Stomach smooth muscle (tissue), 2 donors: ENCODE measurements around the gene EIF3F.

ENCODE experiments used
- H3K27ac ChIP-seq: one replicate; pipeline ENCODE4 v1.7.0; 2013; ENCODE audit warnings: mild to moderate bottlenecking, low read length, inconsistent platforms
- H3K27me3 ChIP-seq, 2 donors: one replicate each; pipeline ENCODE4 v1.7.0; 2013; ENCODE audit warnings: low read length in 2 of 2; ENCODE audit not compliant: insufficient read depth in 2 of 2, control insufficient read depth in 1 of 2
- H3K36me3 ChIP-seq, 2 donors: one replicate each; pipeline ENCODE4 v1.7.0; 2013; ENCODE audit warnings: low read length in 2 of 2; ENCODE audit not compliant: control insufficient read depth in 2 of 2, insufficient read depth in 2 of 2
- H3K4me1 ChIP-seq: one replicate; pipeline ENCODE4 v1.7.0; 2013; ENCODE audit warnings: low read length; ENCODE audit not compliant: control insufficient read depth, insufficient read depth
- H3K4me3 ChIP-seq, 2 donors: one replicate each; pipeline ENCODE4 v1.7.0; 2013; ENCODE audit warnings: low read length in 2 of 2
- H3K9ac ChIP-seq, 2 donors: one replicate each; pipeline ENCODE4 v1.7.0; 2013; ENCODE audit warnings: low read length in 2 of 2, mild to moderate bottlenecking in 1 of 2
- H3K9me3 ChIP-seq, 2 donors: one replicate each; pipeline ENCODE4 v1.7.0; 2013; ENCODE audit warnings: low read length in 2 of 2; ENCODE audit not compliant: control insufficient read depth in 2 of 2
- donor health status: healthy.
- donor health status: Pancreatic carcinoma.

EIF3F gene

GRCh38 chr11:8022876-8023275 lies 35.7 kb downstream of the EIF3F start:
- H3K9me3 ChIP-seq = no peaks in the 10 kb centered on the region

GRCh38 chr11:8023831-8024555 lies 36.9 kb downstream of the EIF3F start:
- Histone ChIP-seq H3K4me1 (peaks cover 5% of the 10 kb centered on the region), H3K4me3 (no peak overlapping the region), H3K9me3 (no peaks in the 10 kb centered on the region), H3K9ac (no peak overlapping the region), H3K36me3 (no peaks in the 10 kb centered on the region), H3K27ac (no peak overlapping the region), H3K27me3 (no peaks in the 10 kb centered on the region)

More at GRCh38 chr11:8022876-8023275, 35.7 kb downstream of the EIF3F start:
- Histone ChIP-seq H3K36me3 (no peaks in the 10 kb centered on the region), H3K27me3 (no peaks in the 10 kb centered on the region), H3K27ac (no peak overlapping the region), H3K4me3 (no peak overlapping the region), H3K4me1 (peaks cover 11% of the 10 kb centered on the region), H3K9ac (no peak overlapping the region)

DNA sequence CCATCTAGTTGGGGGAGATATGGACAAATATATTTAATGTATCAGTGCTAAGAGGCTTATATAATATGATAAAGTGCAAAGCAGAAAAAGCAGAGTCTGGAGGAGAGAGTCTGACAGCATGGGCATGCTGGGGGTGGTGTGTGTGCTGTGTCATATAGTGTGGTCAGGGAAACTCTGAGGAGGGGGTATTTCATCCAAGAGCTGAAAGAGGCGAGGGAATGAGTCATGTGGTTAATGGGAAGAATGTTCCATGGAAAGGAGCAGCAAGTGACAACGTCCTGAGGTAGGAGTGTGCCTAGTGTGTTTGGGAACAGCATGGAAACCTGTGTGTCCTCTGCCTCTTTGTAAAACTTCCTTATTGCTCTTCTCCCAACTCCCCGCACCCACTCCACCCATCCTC lies 38.0 kb downstream of the EIF3F start:
- Histone ChIP-seq H3K4me3 (no peak overlapping the region), H3K4me1 (peaks cover 9% of the 10 kb centered on the region), H3K27ac (no peak overlapping the region), H3K9ac (no peak overlapping the region), H3K9me3 (no peaks in the 10 kb centered on the region), H3K36me3 (no peaks in the 10 kb centered on the region), H3K27me3 (no peaks in the 10 kb centered on the region)

DNA sequence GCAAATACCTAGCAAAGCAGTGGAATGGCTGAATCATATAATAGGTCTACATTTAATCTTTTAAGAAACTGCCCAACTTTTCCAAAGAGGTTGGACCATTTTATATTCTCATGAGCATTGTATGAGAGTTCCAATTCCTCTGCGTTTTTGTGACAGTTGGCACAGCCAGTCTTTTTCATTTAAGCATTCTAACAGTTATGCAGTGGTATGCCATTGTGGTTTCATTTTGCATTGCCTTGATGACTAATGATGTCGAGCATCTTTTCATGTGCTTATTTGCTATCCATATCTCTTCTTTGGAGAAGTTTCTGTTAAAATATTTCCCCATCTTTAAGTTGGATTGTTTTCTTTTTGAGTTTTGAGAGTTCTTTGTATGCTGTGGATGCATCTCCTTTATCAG lies 38.7 kb downstream of the EIF3F start:
- Histone ChIP-seq H3K9ac (no peak overlapping the region), H3K36me3 (no peaks in the 10 kb centered on the region), H3K4me1 (peaks cover 5% of the 10 kb centered on the region), H3K27ac (no peak overlapping the region), H3K9me3 (no peaks in the 10 kb centered on the region), H3K4me3 (no peak overlapping the region), H3K27me3 (no peaks in the 10 kb centered on the region)

- no peak overlapping the region for H3K9ac ChIP-seq
- peaks cover 5% of the 10 kb centered on the region for H3K4me1 ChIP-seq
- no peaks in the 10 kb centered on the region for H3K27me3 ChIP-seq
- H3K4me3 ChIP-seq = no peak overlapping the region
- no peaks in the 10 kb centered on the region for H3K9me3 ChIP-seq
- H3K27ac ChIP-seq = no peak overlapping the region
- no peaks in the 10 kb centered on the region for H3K36me3 ChIP-seq
Measured at GRCh38 chr11:8026982-8027381, 39.8 kb downstream of the EIF3F start.

- Histone ChIP-seq H3K27ac (no peak overlapping the region), H3K27me3 (no peaks in the 10 kb centered on the region), H3K4me1 (peaks cover 12% of the 10 kb centered on the region), H3K9me3 (no peaks in the 10 kb centered on the region), H3K4me3 (no peak overlapping the region), H3K36me3 (no peaks in the 10 kb centered on the region), H3K9ac (no peak overlapping the region)
Measured at GRCh38 chr11:8028766-8029165, 41.6 kb downstream of the EIF3F start.

DNA sequence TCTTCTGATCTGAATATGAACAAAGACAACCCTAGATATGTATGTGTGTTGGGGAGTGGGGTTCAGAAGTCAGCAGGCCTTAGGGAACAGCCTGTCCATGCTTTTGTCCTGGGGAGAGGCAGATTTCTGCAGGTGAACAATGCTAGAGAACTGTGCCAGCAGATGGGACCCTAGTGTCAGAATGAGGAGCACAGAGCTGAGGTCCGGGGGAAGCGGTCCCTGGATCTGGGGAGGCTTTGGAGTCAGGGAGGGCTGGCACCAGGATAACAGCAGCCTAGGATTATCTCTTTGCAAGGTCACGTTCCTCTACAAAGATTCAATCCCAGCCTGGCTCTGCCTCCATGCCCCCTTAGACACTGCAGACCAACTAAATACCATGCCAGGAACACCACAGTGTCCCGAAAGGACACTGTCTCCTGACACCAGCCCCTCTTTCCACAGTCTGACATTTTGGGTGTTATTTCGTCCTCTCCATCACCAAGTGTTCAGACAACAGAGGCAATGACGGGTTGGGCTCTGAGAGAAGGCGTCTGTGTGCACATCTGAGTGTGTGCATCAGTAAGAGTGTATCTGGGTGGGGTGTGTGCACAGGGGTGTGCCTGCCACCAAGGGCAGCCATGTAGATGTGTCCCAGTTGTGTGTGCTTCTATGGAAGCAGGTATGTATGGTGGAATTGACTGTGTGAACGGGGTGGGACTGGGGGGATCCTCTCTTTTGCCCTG lies 43.5 kb downstream of the EIF3F start:
- Histone ChIP-seq H3K27me3 (no peaks in the 10 kb centered on the region), H3K4me3 (no peak overlapping the region), H3K27ac (no peak overlapping the region), H3K9ac (no peak overlapping the region), H3K4me1 (peaks cover 12% of the 10 kb centered on the region), H3K9me3 (no peaks in the 10 kb centered on the region), H3K36me3 (no peaks in the 10 kb centered on the region)

DNA sequence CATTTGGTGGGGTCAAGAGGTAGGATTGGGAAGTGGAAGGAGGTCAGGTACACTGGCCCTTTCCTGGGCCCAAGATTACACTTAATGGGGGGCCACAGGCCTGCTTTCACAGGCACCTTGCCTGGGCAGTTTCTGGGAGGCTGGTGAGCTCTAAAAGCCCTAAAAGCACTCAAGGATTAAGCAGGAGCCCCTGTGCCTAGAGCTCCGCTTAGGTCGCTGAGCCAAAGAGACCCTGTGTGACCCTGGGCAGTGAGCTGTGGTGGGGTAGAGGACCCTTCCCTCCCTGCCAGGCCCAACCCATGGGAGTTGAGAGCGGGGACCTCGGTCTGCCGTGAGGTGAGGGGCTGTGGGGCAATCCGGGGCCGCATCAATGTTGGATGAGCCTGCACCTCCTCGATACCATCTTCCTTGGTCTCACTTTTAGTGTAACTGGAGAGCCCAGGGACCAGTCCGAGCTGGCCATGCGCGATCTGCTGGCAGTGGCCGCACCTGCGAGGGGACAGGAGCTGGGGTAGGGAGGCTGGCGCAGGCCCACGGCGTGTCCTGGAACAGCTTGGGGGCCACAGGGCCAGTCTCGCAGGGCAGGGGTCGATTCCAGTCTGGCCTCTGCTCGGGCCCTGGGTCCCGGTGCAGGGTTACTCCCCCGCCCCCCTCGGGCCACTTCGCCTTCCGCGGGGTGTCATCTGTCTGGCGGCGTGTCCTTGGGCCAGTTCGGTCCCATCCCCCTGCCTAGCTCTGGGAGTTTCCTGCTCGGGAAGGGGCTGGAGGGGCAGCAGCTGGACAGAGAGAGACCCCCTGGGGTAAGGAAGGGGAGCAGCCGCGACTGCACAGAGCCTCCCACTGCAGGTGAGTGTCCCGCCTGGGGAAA lies 44.3 kb downstream of the EIF3F start:
- Histone ChIP-seq H3K4me1 (peaks cover 12% of the 10 kb centered on the region), H3K27ac (no peak overlapping the region), H3K4me3 (no peak overlapping the region), H3K9me3 (no peaks in the 10 kb centered on the region), H3K27me3 (no peaks in the 10 kb centered on the region), H3K9ac (no peak overlapping the region), H3K36me3 (no peaks in the 10 kb centered on the region)

DNA sequence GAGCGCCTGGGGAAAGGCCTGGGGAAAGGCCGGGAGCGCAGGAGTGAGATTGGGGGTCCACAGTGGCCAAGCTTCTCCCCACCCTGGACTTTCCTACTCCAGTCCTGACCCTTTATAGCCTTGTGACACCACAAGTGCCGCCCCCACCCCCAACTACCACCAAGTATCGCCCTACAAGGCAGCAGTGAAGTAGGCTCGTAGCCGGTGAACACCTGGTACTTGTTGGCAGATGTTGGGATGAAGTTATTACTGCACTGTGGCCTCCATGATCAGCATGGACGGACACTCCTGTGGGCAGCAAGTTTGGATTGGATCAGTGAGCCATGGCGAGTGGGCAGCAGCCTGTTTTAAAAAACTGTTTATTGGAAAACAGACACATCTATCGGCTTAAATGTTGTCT lies 45.0 kb downstream of the EIF3F start:
- Histone ChIP-seq H3K36me3 (no peaks in the 10 kb centered on the region), H3K27me3 (no peaks in the 10 kb centered on the region), H3K9me3 (no peaks in the 10 kb centered on the region), H3K4me1 (peaks cover 12% of the 10 kb centered on the region), H3K9ac (no peak overlapping the region), H3K4me3 (no peak overlapping the region), H3K27ac (no peak overlapping the region)

DNA sequence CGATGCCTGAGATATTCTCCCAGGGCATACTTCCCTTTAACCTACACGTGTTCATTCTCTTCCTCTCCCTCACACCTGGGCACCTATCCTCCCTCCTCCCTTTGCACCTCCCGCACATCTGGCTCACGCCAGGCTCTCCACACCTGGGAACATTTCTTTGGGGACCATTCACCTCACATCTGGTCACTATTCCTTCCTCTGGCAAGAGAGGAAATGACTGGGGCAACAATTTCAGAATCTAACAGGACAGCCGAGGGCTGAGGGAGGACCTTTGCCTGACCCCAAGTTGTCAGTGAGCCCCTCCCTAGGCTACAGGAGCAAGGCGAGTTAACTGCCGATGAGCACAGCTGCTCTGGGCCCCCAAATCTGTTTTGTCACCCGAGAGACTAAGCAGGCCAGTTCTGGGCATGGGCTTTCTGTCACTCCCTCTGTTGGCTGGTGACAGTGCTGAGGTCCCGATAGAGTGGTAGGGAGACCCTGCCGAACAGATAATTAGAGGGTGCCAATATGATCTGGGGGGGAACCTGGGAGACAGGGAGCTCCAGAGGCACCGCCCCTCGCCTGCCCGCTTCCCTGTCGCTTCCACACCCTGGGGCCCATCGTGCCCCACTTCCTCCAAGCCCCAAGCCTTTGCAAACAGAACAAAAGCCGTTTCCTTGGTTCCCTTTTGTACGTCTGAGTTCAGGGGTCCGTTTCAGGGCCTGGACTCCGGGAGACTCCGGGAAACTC lies 45.6 kb downstream of the EIF3F start:
- H3K36me3 ChIP-seq = no peaks in the 10 kb centered on the region
- no peaks in the 10 kb centered on the region for H3K27me3 ChIP-seq
- H3K27ac ChIP-seq = no peak overlapping the region
- H3K9me3 ChIP-seq = no peaks in the 10 kb centered on the region
- H3K9ac ChIP-seq = peak overlapping the region; percentile 31 to 42
- H3K4me3 ChIP-seq = peak overlapping the region in 1 of 2 donors; percentile 15
- peaks cover 12% of the 10 kb centered on the region for H3K4me1 ChIP-seq
